Upper lobe of right lung (tissue), 1 donor: ENCODE results near the gene RAB12. TPM values are rescaled to one million over a fixed set of nuclear protein-coding genes. Genes with fewer than 3 reads are reported as not detected.

Experiments
- ATAC-seq: fragments of 200-7000 bp; cut with Tn5 transposase; one replicate; pipeline ENCODE4 v1.9.1; 2020; ENCODE audit warnings: mild to moderate bottlenecking, moderate library complexity
- DNase-seq: peaks from one replicate; pipeline ENCODE4 v3.0.0-alpha.2; 2020
- H3K27ac ChIP-seq: fragments of 200-600 bp; one replicate; pipeline ENCODE4 v1.8.0; 2022
- H3K27me3 ChIP-seq: fragments of 200-600 bp; one replicate; pipeline ENCODE4 v1.8.0; 2022; ENCODE audit warnings: mild to moderate bottlenecking
- H3K36me3 ChIP-seq: fragments of 200-600 bp; one replicate; pipeline ENCODE4 v1.8.0; 2022
- H3K4me1 ChIP-seq: fragments of 200-600 bp; one replicate; pipeline ENCODE4 v1.8.0; 2022
- H3K4me3 ChIP-seq: fragments of 200-600 bp; one replicate; pipeline ENCODE4 v1.8.0; 2022; ENCODE audit warnings: mild to moderate bottlenecking
- H3K9me3 ChIP-seq: fragments of 200-600 bp; one replicate; pipeline ENCODE4 v1.8.0; 2022
- intact Hi-C: fragments of 100-400 bp; cut with DNase I; formaldehyde crosslinking; loops from one replicate; pipeline ENCODE4 v1.11.0; 2022
- total RNA-seq: library from RNA; stranded (reverse); fragmentation: NEBNext Ultra II Directional; extraction: Animal tissue kit (Norgen Biotek cat#: 25700); gene quantifications from one replicate; pipeline ENCODE4 v1.2.1, GENCODE V29; 2021
- TF ChIP-seq, protein P1 (sequence below): fragments of 200-600 bp; IDR thresholded peaks from one replicate; pipeline ENCODE4 v1.8.0; 2022; ENCODE audit warnings: antibody characterized with exemption
- donor health status: DM: no; HTN: yes; CAD: no; lungs with severe emphysema.

RAB12 gene
- total RNA-seq, 1 donor from 2014 or later = 48.6 TPM

DNA sequence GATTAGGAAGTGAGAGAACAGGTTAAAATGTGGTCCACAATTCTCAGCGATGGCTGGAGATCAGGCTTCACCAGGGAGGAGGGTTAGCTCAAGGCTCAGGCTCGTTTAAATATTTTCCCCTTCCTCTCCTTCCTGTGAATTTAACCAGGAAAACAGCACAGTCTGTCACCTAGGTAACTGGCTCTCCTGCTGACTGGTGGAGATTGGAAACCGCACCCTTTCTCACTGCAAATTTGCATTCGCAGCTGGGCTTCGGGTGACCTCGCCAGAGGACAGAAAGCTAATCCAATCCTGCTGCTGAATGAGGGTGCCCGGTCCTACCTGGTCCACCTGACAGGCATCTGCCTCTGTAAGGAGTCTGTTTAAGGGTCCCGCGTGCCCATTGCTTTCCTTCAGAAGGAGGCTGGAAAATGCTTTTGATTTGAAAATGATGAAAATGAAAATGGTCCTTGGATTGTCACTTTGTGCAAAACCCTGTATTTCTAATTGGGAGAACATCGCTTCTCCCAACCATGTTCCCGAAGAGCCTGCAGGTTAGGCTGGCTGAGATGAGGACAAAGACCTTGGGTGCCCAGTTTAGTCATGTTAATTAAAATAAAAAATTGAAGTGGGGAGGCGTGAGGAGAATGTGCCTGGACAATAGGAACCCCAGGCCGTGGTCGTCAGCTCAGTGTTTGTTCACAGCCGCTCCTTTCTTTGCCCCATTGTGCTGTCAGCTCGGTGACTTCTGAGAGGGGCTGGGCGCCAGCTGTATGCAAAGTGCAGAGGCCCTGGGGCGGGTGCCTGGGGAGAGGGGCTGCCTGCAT, 52.7 kb downstream of the RAB12 start:
- Histone ChIP-seq H3K27ac (no peak overlapping the region), H3K27me3 (peaks cover 4% of the 10 kb centered on the region), H3K4me1 (peaks cover 4% of the 10 kb centered on the region), H3K4me3 (no peak overlapping the region), H3K36me3 (no peaks in the 10 kb centered on the region), H3K9me3 (no peaks in the 10 kb centered on the region)
- ATAC-seq = no peak
- TF ChIP-seq, protein P1, sequence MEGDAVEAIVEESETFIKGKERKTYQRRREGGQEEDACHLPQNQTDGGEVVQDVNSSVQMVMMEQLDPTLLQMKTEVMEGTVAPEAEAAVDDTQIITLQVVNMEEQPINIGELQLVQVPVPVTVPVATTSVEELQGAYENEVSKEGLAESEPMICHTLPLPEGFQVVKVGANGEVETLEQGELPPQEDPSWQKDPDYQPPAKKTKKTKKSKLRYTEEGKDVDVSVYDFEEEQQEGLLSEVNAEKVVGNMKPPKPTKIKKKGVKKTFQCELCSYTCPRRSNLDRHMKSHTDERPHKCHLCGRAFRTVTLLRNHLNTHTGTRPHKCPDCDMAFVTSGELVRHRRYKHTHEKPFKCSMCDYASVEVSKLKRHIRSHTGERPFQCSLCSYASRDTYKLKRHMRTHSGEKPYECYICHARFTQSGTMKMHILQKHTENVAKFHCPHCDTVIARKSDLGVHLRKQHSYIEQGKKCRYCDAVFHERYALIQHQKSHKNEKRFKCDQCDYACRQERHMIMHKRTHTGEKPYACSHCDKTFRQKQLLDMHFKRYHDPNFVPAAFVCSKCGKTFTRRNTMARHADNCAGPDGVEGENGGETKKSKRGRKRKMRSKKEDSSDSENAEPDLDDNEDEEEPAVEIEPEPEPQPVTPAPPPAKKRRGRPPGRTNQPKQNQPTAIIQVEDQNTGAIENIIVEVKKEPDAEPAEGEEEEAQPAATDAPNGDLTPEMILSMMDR = no peak
- intact Hi-C loops = no loop called here
- DNase-seq = peak; percentile 32

DNA sequence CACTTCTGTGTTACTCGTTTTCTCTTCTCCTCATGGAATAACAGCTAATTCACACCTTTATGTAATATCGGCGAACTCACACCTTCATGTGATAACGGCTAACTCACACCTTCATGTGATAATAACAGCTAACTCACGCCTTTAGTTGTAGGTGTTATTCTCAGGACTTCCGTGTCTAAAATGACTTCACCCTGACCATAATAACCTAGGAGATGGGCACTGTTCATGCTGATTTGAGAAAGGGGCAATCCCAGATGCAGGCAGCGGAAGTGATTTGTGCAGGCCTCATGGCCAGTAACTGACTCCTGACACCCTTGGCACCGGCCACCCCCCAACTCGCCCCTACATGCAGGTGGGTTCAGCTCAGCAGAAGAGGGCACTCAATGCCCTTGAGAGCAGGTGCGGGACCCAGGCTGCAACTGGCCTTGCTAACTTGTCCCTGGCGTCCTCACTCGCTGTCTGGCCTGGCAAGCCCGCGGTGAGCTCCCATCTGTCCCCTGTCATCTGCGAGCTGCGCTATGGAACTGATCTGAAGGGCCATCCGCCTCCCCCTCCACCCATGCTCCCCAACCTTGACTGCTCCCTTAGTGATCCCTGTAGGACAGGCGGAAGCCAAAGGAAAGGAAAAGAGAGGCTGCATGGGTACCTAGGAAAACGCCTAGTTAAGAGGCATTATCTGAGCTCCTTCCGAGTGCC, 53.5 kb downstream of the RAB12 start:
- H3K27me3 ChIP-seq = peaks cover 4% of the 10 kb centered on the region
- ATAC-seq (no peak), DNase-seq (peak; percentile 33)
- intact Hi-C loops = no loop called here
- H3K4me3 ChIP-seq = no peak overlapping the region
- TF ChIP-seq, protein P1 = no peak
- no peak overlapping the region for H3K27ac ChIP-seq
- H3K9me3 ChIP-seq = no peaks in the 10 kb centered on the region
- H3K36me3 ChIP-seq = no peaks in the 10 kb centered on the region
- peaks cover 4% of the 10 kb centered on the region for H3K4me1 ChIP-seq

DNA sequence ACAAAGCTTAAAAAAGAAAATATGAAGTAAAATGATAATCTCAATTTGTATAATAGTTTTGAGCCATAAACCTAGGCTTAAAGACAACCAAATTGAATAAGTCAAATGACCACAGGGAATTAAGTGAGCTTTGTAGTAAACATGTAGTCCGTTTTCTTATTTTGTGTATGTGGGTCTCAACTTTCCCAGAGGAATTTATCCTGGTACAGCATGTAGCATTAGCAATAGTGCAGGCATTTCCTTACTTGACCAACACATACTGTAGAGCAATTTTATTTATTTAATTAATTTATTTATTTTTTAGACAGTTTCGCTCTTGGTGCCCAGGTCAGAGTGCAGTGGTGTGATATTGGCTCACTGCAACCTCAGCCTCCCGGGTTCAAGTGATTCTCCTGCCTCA, 58.6 kb downstream of the RAB12 start:
- DNase-seq = no peak
- H3K36me3 ChIP-seq = no peaks in the 10 kb centered on the region
- TF ChIP-seq, protein P1 = no peak
- no peaks in the 10 kb centered on the region for H3K4me1 ChIP-seq
- no peaks in the 10 kb centered on the region for H3K9me3 ChIP-seq
- intact Hi-C loops = no loop called here
- no peak overlapping the region for H3K4me3 ChIP-seq
- no peak overlapping the region for H3K27ac ChIP-seq
- ATAC-seq = no peak
- H3K27me3 ChIP-seq = no peaks in the 10 kb centered on the region

DNA sequence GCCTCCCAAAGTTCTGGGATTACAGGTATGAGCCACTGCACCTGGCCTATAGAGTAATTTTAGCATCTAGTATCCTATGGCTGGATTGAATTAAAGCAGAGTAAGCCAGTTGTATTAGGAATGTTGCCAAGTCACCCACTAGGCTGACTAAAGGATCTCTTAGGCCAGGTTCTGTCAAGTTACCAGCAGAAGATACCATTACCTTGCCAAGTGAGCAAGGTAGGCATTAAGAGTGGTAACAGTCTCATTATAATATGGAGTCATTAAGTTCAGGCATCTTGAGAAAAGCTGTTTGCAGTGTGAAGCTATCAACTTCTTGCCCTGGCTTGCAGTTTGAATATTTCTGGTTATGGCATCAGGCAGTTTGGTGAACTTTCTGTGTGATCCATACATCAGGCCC, 59.1 kb downstream of the RAB12 start:
- ATAC-seq = no peak
- Histone ChIP-seq H3K4me3 (no peak overlapping the region), H3K27ac (no peak overlapping the region), H3K4me1 (no peaks in the 10 kb centered on the region), H3K9me3 (no peaks in the 10 kb centered on the region), H3K36me3 (no peaks in the 10 kb centered on the region), H3K27me3 (no peaks in the 10 kb centered on the region)
- no peak for DNase-seq
- intact Hi-C loops = no loop called here
- TF ChIP-seq, protein P1 = no peak

DNA sequence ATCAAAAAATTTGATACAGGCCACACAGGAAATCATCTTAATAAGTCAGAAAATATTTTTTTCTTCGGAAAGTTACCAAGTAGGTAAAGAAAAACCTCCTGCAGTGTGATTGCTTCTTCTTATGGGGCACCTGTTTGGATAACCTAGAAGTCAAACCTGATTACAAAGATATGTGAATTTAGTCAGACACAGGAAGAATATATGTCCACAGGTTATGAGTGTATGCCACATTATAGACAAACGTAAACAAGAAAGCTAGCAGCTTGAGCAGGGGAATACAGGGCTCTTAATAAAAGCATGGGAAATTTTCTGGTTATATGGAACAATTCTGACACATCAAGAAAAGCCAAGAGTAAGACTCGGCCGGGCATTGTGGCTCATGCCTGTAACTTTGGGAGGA, 60.3 kb downstream of the RAB12 start:
- intact Hi-C loops = no loop called here
- Histone ChIP-seq H3K9me3 (no peaks in the 10 kb centered on the region), H3K27me3 (no peaks in the 10 kb centered on the region), H3K36me3 (no peaks in the 10 kb centered on the region), H3K27ac (no peak overlapping the region), H3K4me3 (no peak overlapping the region), H3K4me1 (no peaks in the 10 kb centered on the region)
- no peak for DNase-seq
- TF ChIP-seq, protein P1 = no peak
- no peak for ATAC-seq
